Stimulated activated CD8-positive, alpha-beta memory T cell treated with anti-CD3 and anti-CD28 coated beads, Interleukin-15, amount 100 ng/mL, for 24 hours (primary cell): ENCODE measurements around the gene STK32A.

ENCODE experiments used
- DNase-seq: peaks from one replicate; pipeline ENCODE4 v3.0.0-alpha.2; 2020; ENCODE audit warnings: low read depth

The STK32A gene

GRCh38 chr5:147426640-147427327, 192.0 kb downstream of the STK32A start:
- DNase-seq, result no peak

GRCh38 chr5:147427521-147428401, 192.9 kb downstream of the STK32A start:
- no peak for DNase-seq

GRCh38 chr5:147430628-147431027, 195.8 kb downstream of the STK32A start:
- DNase-seq, result no peak

GRCh38 chr5:147431586-147431985, 196.8 kb downstream of the STK32A start:
- no peak for DNase-seq

GRCh38 chr5:147432323-147432722, 197.5 kb downstream of the STK32A start:
- DNase-seq, result no peak

GRCh38 chr5:147434049-147434448, 199.2 kb downstream of the STK32A start:
- no peak for DNase-seq

- DNase-seq, result no peak
Measured at GRCh38 chr5:147436596-147436995, 201.8 kb downstream of the STK32A start.

- DNase-seq, result no peak
Measured at GRCh38 chr5:147437161-147437596, 202.4 kb downstream of the STK32A start.
